Ascending aorta (tissue), 2 donors: ENCODE measurements around the gene DDR2. TPM values are rescaled to one million over a fixed set of nuclear protein-coding genes. Genes with fewer than 3 reads are reported as not detected.
A peak's percentile ranks its signal among the peaks of the same experiment; 100 is the strongest.

Source experiments
- DNase-seq, 2 donors: peaks; one replicate each; pipeline ENCODE4 v3.0.0-alpha.2; 2019; ENCODE audit warnings: low spot score in 2 of 2
- H3K27ac ChIP-seq, 2 donors: fragments of 200-600 bp; sonication (generic); one replicate each; pipeline ENCODE4 v1.5.1; 2016 to 2017; ENCODE audit warnings: mild to moderate bottlenecking in 1 of 2
- H3K27me3 ChIP-seq: fragments of 200-600 bp; sonication (generic); one replicate; pipeline ENCODE4 v1.5.1; 2017
- H3K36me3 ChIP-seq, 2 donors: fragments of 200-600 bp; sonication (generic); one replicate each; pipeline ENCODE4 v1.5.1; 2016
- H3K4me1 ChIP-seq, 2 donors: fragments of 200-600 bp; sonication (generic); one replicate each; pipeline ENCODE4 v1.5.1; 2016 to 2017; ENCODE audit warnings: mild to moderate bottlenecking in 1 of 2
- H3K4me3 ChIP-seq, 2 donors: fragments of 200-600 bp; sonication (generic); one replicate each; pipeline ENCODE4 v1.5.1; 2016 to 2017; ENCODE audit warnings: mild to moderate bottlenecking in 1 of 2
- H3K9me3 ChIP-seq, 2 donors: fragments of 200-600 bp; sonication (generic); one replicate each; pipeline ENCODE4 v1.5.1; 2016
- CTCF ChIP-seq, 3 experiments: fragments of 200-600 bp in 2 of 3; fragments of 450-650 bp in 1 of 3; sonication (generic) in 2 of 3; IDR thresholded peaks; one replicate each; pipeline ENCODE4 v1.5.1; 2016 to 2019; ENCODE audit warnings: antibody characterized with exemption in 3 of 3, mild to moderate bottlenecking in 1 of 3, moderate library complexity in 1 of 3
- intact Hi-C: fragments of 100-400 bp; cut with DNase I; formaldehyde crosslinking; loops from one replicate; pipeline ENCODE4 v1.15.1; 2023
- total RNA-seq: library from RNA; depleted of rRNA; stranded (reverse); fragments of >200 nt; gene quantifications from one replicate; pipeline ENCODE4 v1.1.0, GENCODE V29; 2016

Gene DDR2
- total RNA-seq, 1 donor from 2014 or later = 77.9 TPM

DNA sequence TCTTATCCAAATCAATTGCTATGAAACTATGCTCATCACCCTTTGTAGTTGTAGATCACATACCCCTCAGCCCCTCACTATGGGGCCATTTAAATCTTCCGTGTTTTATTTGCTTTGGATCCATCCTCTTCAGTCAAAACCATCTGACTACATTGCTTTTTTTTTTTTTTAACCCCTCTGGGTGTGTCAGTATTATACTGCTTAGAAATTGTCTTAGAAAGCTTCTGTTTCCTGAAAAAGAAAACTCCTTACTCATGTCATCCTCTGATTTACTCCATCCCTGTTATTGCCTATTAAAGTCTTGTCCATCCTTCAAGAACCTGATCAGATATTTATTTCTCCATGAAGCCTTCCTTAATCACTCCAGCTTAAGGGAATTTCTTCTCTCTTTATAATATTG lies 84.3 kb downstream of the DDR2 start:
- no peaks in the 10 kb centered on the region for H3K27me3 ChIP-seq
- H3K4me3 ChIP-seq = no peak overlapping the region
- no peaks in the 10 kb centered on the region for H3K36me3 ChIP-seq
- DNase-seq = no peak
- peaks cover 0 to 13% of the 10 kb centered on the region in 2 donors for H3K4me1 ChIP-seq
- H3K9me3 ChIP-seq = no peaks in the 10 kb centered on the region
- intact Hi-C loops = no loop called here
- no peak for TF ChIP-seq CTCF (IDR thresholded peaks at IDR 0.05)
- H3K27ac ChIP-seq = no peak overlapping the region

DNA sequence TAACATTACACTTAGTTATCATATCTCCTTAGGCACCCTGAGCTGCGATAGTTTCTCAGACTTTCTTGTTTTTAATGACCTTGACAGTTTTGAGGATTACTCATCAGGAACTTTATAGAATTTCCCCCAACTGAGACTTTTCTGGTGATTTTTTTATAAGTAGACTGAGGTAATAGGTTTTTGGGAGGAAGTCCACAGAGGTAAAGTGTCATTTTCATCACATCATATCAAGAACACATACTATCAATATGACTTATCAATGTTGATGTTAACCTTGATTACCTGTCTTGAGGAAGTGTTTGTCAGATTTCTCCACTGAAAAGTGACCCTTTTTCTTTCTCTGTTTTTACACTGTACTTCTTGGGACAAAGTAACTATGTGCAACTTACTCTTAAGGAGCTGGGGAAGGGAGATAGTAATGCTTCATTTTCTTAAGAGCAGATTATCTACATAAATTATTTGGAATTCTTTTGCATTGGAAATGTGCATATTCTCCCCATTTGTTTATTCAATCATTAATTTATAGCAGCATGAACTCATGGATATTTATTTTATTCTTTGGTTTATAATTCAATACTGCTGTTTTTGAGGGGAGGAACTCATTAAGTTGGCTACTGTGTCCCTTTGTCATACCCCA lies 85.4 kb downstream of the DDR2 start:
- Histone ChIP-seq H3K4me3 (no peak overlapping the region), H3K9me3 (no peaks in the 10 kb centered on the region), H3K27ac (no peak overlapping the region), H3K4me1 (peaks cover 0 to 11% of the 10 kb centered on the region in 2 donors), H3K27me3 (no peaks in the 10 kb centered on the region), H3K36me3 (no peaks in the 10 kb centered on the region)
- intact Hi-C loops = no loop called here
- no peak for DNase-seq
- no peak for TF ChIP-seq CTCF (IDR thresholded peaks at IDR 0.05)

- no peaks in the 10 kb centered on the region for H3K36me3 ChIP-seq
- DNase-seq = no peak
- H3K4me1 ChIP-seq = peaks cover 0 to 11% of the 10 kb centered on the region in 2 donors
- intact Hi-C loops = loop anchor here (5.0 kb wide), 1 partner anchor 47 kb away; no protein-coding TSS in a partner anchor
- no peak for TF ChIP-seq CTCF (IDR thresholded peaks at IDR 0.05)
- H3K27me3 ChIP-seq = no peaks in the 10 kb centered on the region
- H3K4me3 ChIP-seq = no peak overlapping the region
- no peaks in the 10 kb centered on the region for H3K9me3 ChIP-seq
- no peak overlapping the region for H3K27ac ChIP-seq
These were observed 87.4 kb downstream of the DDR2 start for GRCh38 chr1:162719678-162720077.

DNA sequence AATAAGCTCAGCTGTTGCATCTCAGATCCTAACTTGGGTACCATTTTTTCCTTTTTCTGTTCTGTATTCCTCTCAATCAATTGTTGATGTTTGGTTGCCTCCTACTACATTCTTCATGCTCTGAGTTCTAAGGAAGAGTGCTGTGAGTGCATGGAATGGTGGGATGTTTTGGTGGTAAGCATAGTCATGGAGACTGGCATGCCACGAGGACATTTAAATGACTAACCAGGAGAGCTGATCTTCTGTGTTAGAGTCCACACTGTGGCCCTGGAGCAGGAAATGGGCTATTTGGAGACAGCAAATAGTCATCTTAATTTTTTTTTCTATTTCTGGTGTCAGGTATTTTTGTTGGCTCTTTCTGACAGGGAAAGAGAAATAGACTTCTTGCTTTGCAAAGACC lies 88.7 kb downstream of the DDR2 start:
- Histone ChIP-seq H3K27ac (peak overlapping the region in 1 of 2 donors; percentile 10), H3K4me1 (peaks cover 0 to 12% of the 10 kb centered on the region in 2 donors)
- intact Hi-C loops = loop anchor here (5.0 kb wide), 1 partner anchor 49 kb away; no protein-coding TSS in a partner anchor

GRCh38 chr1:162721471-162721870 lies 89.2 kb downstream of the DDR2 start:
- H3K27ac ChIP-seq = peak overlapping the region in 1 of 2 donors; percentile 10
- no peaks in the 10 kb centered on the region for H3K9me3 ChIP-seq
- no peak overlapping the region for H3K4me3 ChIP-seq
- no peak for TF ChIP-seq CTCF (IDR thresholded peaks at IDR 0.05)
- H3K4me1 ChIP-seq = peaks cover 0 to 12% of the 10 kb centered on the region in 2 donors
- no peak for DNase-seq
- H3K36me3 ChIP-seq = no peaks in the 10 kb centered on the region
- no peaks in the 10 kb centered on the region for H3K27me3 ChIP-seq
- intact Hi-C loops = loop anchor here (5.0 kb wide), 1 partner anchor 49 kb away; no protein-coding TSS in a partner anchor

More for the DNA sequence above, 88.7 kb downstream of the DDR2 start:
- DNase-seq = no peak
- H3K27me3 ChIP-seq = no peaks in the 10 kb centered on the region
- no peaks in the 10 kb centered on the region for H3K9me3 ChIP-seq
- no peak for TF ChIP-seq CTCF (IDR thresholded peaks at IDR 0.05)
- H3K36me3 ChIP-seq = no peaks in the 10 kb centered on the region
- no peak overlapping the region for H3K4me3 ChIP-seq
